GM19324 (cell line): ENCODE measurements around the gene PHKG2.

Experiments used
- ATAC-seq: cut with Tn5 transposase; IDR thresholded peaks from one replicate; pipeline ENCODE4 v1.9.1; 2021; ENCODE audit warnings: mild to moderate bottlenecking, moderate library complexity; ENCODE audit not compliant: unreplicated experiment, low FRiP score

Gene PHKG2

GRCh38 chr16:30771726-30772125, 23.5 kb downstream of the PHKG2 start:
- ATAC-seq, result no peak

GRCh38 chr16:30773826-30774225, 25.6 kb downstream of the PHKG2 start:
- no peak for ATAC-seq

DNA sequence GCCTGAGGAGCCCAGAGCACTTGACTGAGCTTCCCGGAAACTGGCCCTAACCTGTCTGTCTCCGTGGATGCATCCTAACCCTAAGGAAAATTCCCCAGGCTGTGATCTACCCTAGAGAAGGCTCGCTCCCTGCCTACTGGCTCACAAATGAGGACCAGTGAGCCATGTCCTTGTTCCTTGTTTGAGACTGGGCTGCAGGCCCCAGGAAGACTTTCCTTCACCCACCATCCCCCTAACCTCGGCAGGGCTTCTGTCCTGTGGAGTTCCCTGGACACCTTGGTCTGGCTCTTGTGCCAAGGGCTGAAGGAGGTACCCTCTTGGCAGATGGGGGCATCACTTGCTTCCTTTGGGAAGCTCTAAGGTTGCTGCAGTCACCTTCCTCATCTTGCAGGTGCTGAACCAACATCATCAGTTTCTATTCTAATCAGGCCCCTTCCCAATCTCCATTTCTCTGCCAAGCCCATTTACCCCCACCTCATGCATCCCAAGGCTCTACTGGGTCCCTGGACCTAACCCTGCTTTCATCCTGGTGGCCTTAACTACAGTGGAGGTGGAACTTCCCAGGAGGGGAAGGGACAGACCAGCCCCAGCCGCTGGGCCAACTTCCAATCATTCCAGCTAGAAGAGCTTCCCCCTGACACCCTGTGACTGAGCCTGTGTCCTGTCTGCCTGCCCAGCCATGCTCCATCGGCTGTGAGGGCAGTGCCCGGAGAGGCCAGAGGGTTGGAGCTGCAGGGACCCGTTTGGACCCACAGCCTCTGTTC, 26.3 kb downstream of the PHKG2 start:
- ATAC-seq, result no peak

GRCh38 chr16:30775131-30775391, 26.8 kb downstream of the PHKG2 start:
- ATAC-seq, result no peak

- no peak for ATAC-seq
Observed at GRCh38 chr16:30775392-30776188, 27.4 kb downstream of the PHKG2 start.

DNA sequence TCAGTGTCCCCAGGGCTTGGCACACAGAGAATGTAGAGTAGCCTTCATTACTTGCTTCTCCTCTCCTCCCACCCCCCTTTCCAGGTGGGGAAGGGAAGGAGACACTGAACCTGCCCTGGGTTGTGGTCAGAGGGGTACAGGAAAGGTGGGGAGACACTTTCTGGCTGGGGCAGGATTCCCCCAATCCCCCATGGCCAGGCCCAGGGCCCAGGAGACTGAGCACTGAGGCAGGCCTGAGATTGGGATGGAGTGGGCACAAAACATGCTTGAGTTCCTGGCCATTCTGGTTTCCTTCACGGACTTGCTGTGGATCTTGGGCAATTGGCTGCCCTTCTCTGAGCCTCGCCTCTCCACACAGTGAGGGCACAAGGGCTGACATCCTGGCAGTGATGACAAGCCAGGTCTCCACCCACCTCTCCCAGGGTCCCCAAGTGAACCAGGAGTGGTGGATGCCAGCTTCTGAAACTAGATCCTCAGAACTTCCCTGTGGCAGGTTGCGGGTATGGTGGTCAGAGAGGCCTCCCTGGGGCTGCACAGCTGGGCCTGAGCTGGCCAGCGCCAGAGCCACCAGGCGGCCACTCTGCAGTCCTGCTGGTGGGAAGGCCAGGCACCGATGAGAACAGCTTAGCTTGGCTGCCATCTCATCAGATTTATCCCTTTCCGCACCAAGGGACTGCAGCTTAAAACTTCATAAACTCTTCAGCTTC, 29.5 kb downstream of the PHKG2 start:
- no peak for ATAC-seq

DNA sequence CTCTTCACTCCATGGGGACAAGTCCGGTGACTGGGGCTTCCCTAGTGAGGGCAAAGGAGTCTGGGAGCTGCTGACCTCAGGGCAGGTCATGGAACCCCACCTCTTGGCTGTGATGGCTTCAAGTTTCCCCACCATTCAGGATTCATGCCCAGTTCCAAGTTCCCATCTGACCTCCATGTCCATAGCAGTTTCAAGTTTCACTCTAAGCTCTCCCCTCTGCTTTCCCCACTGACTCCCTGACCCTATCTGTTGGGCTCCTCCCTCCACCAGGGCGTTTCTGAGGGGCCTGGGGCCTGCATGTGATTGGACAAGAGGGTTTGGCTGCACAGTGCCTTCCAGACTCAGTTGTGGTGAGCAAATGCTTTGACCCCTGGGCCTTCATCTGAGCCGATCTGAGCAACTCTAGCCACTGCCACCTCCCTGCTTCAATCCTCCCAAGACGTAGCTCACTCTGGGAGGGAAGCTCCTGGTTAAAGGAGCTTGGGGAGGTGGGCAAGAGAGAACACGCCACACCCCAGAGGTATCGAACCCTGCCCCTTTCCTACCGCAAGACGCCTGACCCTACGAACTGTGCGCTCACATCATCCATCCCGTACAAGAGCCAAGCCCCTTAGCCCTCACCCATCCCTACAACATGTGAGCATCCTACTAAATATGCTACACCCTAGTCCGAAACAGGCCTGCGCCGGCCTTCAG, 30.5 kb downstream of the PHKG2 start:
- no peak for ATAC-seq

DNA sequence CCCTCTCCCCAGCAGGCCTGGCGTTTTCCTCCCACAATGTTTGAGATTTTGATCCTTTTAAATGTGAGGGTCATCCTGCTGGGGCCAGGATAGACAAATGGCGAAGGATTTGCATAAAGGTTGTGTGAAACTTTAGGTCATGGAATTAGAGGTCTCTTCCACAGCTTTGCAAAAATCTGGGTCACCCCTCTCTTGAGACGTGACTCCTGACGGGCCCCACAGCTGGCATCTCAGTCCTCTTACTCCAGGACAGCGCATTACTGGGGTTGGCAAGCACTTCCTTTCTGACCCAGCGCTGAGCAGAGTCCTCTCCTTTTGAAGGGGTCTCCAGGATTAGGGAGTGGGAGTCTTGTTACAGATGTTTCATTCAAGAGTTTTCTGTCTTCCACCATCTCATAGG, 31.4 kb downstream of the PHKG2 start:
- ATAC-seq, result no peak

GRCh38 chr16:30780021-30780420, 31.8 kb downstream of the PHKG2 start:
- no peak for ATAC-seq

GRCh38 chr16:30780549-30780948, 32.3 kb downstream of the PHKG2 start:
- no peak for ATAC-seq

- ATAC-seq, result no peak
Observed at GRCh38 chr16:30782486-30783279, 34.5 kb downstream of the PHKG2 start.

- ATAC-seq, result no peak
Observed at GRCh38 chr16:30783280-30784109, 35.3 kb downstream of the PHKG2 start.

DNA sequence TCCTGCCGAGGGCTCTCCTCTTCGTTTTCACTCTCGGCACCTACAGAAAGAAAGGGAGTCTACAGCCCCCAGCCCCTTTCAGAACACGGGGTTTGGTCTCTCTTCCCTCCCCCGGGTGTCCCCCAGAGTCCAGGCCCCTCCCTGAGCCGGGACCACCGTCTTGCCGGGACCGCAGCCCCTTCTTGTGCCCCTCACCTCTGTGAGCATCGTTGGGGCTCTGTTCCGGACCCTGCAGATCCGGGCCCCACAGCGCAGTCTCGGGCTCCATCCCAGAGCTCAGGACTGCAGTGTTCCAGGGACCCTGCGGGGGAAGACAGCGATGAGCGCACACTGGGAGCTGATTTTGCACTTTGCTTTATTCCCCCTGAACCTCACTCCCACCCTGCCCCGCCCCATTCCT, 36.0 kb downstream of the PHKG2 start:
- ATAC-seq, result no peak

GRCh38 chr16:30785126-30786106, 37.2 kb downstream of the PHKG2 start:
- ATAC-seq, result no peak

GRCh38 chr16:30786115-30786935, 38.1 kb downstream of the PHKG2 start:
- no peak for ATAC-seq

DNA sequence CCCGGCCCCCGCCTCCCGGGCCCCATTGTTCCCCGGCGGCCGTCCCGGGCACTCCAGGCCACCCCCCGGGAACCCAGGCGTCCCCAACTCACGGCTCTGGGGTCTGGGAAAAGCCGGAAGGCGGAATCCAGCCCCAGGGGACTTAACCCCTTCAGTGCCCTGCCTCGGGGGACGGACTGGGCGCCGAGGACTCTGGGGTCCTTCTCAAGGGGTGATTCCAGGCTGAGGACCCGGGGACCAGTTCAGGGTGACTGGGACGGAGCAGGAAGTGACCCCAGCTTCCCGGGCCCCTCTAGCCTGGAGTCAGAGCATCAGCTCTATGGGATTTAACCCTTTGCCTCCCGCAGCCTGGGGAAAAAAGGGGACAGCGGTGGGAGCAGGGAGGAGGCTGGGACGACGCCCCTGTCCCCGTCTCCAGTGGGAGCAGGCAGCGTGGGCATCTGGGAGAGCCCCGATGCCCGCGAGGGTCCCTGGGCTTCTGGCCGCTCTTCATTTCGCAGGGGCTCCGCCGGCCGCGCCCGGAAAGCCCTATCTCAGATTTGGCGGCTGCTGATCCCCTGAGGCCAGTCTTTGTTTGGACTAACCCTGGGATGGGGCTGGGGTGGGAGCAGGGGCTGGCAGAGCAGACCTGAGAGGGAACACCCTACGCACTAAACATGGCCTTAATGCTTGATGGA, 38.8 kb downstream of the PHKG2 start, which contains the start of gene ZNF629:
TSS of gene ZNF629 (minus strand) at position 270 of the 677 bp plus-strand sequence. CDS start 2,723 bp downstream, outside the sequence.
- ATAC-seq, result no peak
